NCI-H748 (cell line): ENCODE data around the gene S100A11.

Source experiments
- DNase-seq: peaks from one replicate; lab custom pipeline; 2025; ENCODE audit not compliant: unreplicated experiment; lab: John Stamatoyannopoulos, UW

Gene S100A11

DNA sequence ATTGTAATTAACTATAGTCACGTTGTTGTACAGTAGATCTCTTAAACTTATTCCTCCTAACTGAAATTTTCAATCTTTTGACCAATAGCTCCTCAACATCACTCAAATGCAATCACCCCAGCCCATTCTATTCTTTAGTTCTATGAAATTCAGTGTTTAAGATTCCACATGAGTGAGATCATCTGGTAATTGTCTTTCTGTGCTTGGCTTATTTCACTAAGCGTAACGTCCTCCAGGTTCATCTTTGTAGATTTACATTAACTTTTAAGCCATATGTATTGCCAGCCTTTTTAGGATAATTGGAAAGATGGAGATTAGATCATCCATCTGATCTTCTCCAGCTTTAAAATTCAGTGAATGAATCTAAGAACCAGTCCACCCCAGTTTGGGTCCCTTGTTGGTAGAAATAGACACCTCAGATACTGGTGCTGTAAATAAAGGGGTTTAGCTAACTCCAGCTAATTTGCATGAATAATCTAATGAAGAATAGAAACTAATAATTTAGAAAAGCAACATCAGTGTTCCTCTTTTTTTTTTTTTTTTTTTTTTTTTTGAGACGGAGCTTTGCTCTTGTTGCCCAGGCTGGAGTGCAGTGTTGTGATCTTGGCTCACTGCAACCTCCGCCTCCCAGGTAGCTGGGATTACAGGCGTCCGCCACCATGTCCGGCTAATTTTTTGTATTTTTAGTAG is 50.2 kb downstream of the S100A11 start:
- DNase-seq = no peak

DNA sequence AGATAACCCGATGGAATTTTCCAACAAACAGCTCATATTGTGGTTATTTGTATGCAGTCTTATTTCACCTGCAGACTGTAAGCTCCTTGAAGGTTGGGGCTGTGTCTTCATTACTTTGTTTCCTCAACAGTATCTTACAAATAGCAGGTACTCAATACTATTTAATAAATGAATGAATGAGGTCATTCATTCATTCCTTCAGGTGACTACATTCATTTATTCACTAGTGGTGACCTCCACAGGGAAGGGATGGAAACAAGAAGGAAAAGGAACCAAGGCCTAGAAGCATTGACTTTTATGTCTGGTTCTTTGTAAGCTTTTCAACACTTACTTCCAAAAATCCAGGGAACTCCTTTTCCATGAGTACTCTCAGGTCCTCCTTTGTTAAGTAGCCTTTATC is 51.0 kb downstream of the S100A11 start:
- no peak for DNase-seq

DNA sequence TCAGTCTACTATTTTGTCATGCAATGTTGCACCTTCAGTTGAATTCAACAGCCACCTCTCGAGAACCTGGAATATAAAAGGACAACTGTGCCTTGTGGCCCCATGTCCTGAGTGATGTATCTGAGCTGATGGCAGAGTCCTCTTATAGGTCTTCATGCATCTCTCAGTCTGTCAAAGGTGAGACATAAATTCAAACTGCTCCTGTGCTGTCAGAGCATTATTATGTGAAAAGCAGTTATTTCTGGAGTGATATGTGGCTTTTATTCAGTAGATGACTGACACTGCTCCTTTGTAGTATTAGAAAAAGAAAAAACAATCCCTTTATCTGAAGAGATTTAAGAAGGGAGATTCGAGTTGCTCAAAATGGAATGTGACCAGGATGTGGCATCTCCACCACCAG is 51.5 kb downstream of the S100A11 start:
- no peak for DNase-seq

DNA sequence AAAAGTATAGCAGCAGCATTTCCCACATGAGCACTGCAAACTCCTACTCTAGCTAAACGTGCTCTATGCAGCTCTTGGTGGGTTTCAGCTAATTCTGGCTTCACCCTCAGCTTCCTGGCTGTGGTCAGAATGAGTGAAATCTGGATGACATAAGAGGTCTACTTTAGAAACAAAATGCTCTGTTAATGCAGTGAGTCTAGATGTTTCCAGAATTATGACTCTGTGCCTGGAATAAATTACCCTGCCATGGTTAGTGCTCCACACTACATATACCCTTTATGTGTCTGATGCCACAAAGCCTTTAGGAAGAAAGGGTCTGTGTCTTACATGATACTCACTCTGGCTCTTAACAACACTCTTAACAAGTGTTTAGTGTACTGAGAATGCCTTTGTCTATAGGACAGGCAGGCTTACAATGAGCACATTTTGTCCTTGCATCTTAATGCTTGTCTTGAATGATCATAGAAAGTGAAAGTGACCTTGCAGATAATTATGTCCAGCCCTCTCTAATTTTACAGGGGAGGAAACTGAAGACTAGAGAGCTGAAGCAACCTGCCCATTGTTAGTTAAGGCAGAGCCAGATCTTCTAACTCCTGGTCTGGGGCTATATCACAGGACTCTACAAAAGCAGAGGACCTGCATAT is 52.4 kb downstream of the S100A11 start:
- no peak for DNase-seq
